ENCODE measurements around the gene ZNF564. TPM values are rescaled to one million over a fixed set of nuclear protein-coding genes. Genes with fewer than 3 reads are reported as not detected.

ZNF564 gene
- total and polyA plus RNA-seq, 10 of the 15 experiments (the other 5 are each of a cell fraction or from before 2014, with no cell fraction given): 1.5 to 8.9 (median 5.4) TPM

DNA sequence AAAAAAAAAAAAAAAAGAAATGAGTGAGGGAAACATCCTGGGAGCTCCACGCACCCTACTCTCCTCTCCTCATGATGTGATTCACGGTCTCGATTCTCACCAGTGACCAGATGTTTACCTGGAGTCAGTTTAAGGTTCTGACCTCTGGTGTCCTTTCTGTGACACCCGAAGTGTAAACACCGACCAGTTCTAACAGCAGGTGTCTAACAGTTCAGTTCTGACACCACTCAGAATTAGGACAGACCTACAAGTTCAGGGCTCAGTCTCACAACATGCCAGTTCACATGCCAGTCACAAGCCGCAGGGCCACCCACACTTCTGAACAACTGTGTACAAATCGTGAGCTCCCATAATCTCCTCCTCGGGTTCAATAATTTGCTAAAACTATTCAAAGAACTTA, 6.0 kb downstream of the ZNF564 start:
- CTCF ChIA-PET: no interaction called here
- H3K9me3 ChIP-seq (replicated peaks; ENCODE audit: control insufficient read depth, insufficient read depth, low read length): peaks cover 37% of the 10 kb centered on the region
- H3K27ac ChIP-seq (ENCODE audit: control insufficient read depth, insufficient read depth): no peak overlapping the region
- intact Hi-C loops (cut with micrococcal nuclease; ENCODE audit: unreplicated experiment): no loop called here
- H2AFZ ChIP-seq (ENCODE audit: control insufficient read depth, low read depth, low read length): no peak overlapping the region
- in situ Hi-C loops (cut with MboI): no loop called here
- H3K36me3 ChIP-seq (ENCODE audit: control insufficient read depth in 2 of 2, insufficient read depth in 2 of 2, low read length in 1 of 2): peaks cover 0 to 9% of the 10 kb centered on the region in 2 experiments; a peak in 1 of 4 replicates
- DNase-seq (ENCODE audit: low read depth, low spot score): no peak
- no peak for TF ChIP-seq TCF3 (IDR thresholded peaks at IDR 0.05; ENCODE audit: borderline replicate concordance, insufficient read depth, low read depth, low read length)
- TF ChIP-seq, protein P1, sequence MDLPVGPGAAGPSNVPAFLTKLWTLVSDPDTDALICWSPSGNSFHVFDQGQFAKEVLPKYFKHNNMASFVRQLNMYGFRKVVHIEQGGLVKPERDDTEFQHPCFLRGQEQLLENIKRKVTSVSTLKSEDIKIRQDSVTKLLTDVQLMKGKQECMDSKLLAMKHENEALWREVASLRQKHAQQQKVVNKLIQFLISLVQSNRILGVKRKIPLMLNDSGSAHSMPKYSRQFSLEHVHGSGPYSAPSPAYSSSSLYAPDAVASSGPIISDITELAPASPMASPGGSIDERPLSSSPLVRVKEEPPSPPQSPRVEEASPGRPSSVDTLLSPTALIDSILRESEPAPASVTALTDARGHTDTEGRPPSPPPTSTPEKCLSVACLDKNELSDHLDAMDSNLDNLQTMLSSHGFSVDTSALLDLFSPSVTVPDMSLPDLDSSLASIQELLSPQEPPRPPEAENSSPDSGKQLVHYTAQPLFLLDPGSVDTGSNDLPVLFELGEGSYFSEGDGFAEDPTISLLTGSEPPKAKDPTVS (IDR thresholded peaks at IDR 0.05; ENCODE audit: low read depth, low read length): no peak
- H3K9ac ChIP-seq (ENCODE audit: control insufficient read depth, insufficient read depth, low read length): no peak overlapping the region
- 94% methylated on average over 8 of the region's 8 CpGs for WGBS (ENCODE audit: insufficient coverage, insufficient replicate concordance, low lambda C conversion rate, missing lambda C conversion rate)
- H3K27me3 ChIP-seq (replicated peaks in 1 of 2; ENCODE audit: control insufficient read depth in 2 of 2, insufficient read depth in 2 of 2, low read length in 1 of 2): no peaks in the 10 kb centered on the region
- SMC1A ChIA-PET (ENCODE audit: uncharacterized antibody, unreplicated experiment): no interaction called here
- no peaks in the 10 kb centered on the region for H4K20me1 ChIP-seq (ENCODE audit: control insufficient read depth, insufficient read depth)
- H3K4me1 ChIP-seq (ENCODE audit: control insufficient read depth, insufficient read depth, low read length): no peaks in the 10 kb centered on the region
- RAD21 ChIA-PET (ENCODE audit: unreplicated experiment): interaction anchor here (0.7 kb wide), 1 partner anchor 560 kb away, joined by 3 read pairs; no protein-coding TSS in a partner anchor
- FAIRE-seq: no peak
- no peak overlapping the region for H3K4me2 ChIP-seq (ENCODE audit: control insufficient read depth, insufficient read depth)
- peaks cover 18% of the 10 kb centered on the region for H3K79me2 ChIP-seq (ENCODE audit: control insufficient read depth, insufficient read depth, low read length)
- no peak for ATAC-seq
- H3K4me3 ChIP-seq: no peak overlapping the region
- BruUV-seq (replicated peaks): no TSS peak
- POLR2A ChIA-PET: no interaction called here

- H4K20me1 ChIP-seq (ENCODE audit: control insufficient read depth, insufficient read depth): no peaks in the 10 kb centered on the region
- no peak overlapping the region for H3K9ac ChIP-seq (ENCODE audit: control insufficient read depth, insufficient read depth, low read length)
- BruUV-seq (replicated peaks): no TSS peak
- in situ Hi-C loops (cut with MboI): no loop called here
- intact Hi-C loops (cut with micrococcal nuclease; ENCODE audit: unreplicated experiment): no loop called here
- H3K4me3 ChIP-seq: no peak overlapping the region
- WGBS (ENCODE audit: insufficient coverage, insufficient replicate concordance, low lambda C conversion rate, missing lambda C conversion rate): 90% methylated on average over 5 of the region's 5 CpGs
- ATAC-seq (no peak), DNase-seq (ENCODE audit: low read depth, low spot score) (no peak), FAIRE-seq (no peak)
- peaks cover 12% of the 10 kb centered on the region for H3K79me2 ChIP-seq (ENCODE audit: control insufficient read depth, insufficient read depth, low read length)
- no peak overlapping the region for H3K27ac ChIP-seq (ENCODE audit: control insufficient read depth, insufficient read depth)
- SMC1A ChIA-PET (ENCODE audit: uncharacterized antibody, unreplicated experiment): no interaction called here
- POLR2A ChIA-PET: interaction anchor here (0.6 kb wide), 1 partner anchor 142 kb away, joined by 3 read pairs; no protein-coding TSS in a partner anchor
- RAD21 ChIA-PET (ENCODE audit: unreplicated experiment): no interaction called here
- H3K36me3 ChIP-seq (ENCODE audit: control insufficient read depth in 2 of 2, insufficient read depth in 2 of 2, low read length in 1 of 2): peaks cover 0 to 12% of the 10 kb centered on the region in 2 experiments; a peak in 2 of 4 replicates
- H3K9me3 ChIP-seq (replicated peaks; ENCODE audit: control insufficient read depth, insufficient read depth, low read length): peaks cover 37% of the 10 kb centered on the region
- H3K4me1 ChIP-seq (ENCODE audit: control insufficient read depth, insufficient read depth, low read length): no peaks in the 10 kb centered on the region
- H3K4me2 ChIP-seq (ENCODE audit: control insufficient read depth, insufficient read depth): no peak overlapping the region
- H3K27me3 ChIP-seq (replicated peaks in 1 of 2; ENCODE audit: control insufficient read depth in 2 of 2, insufficient read depth in 2 of 2, low read length in 1 of 2): no peaks in the 10 kb centered on the region
- CTCF ChIA-PET: no interaction called here
- no peak overlapping the region for H2AFZ ChIP-seq (ENCODE audit: control insufficient read depth, low read depth, low read length)
- TF ChIP-seq ZNF384 (IDR thresholded peaks at IDR 0.05; ENCODE audit: borderline replicate concordance, low read depth, low read length) (no peak), TBL1XR1 (IDR thresholded peaks at IDR 0.05; ENCODE audit: low read depth, low read length) (no peak), DPF2 (IDR thresholded peaks at IDR 0.05) (no peak), SUPT20H (IDR thresholded peaks at IDR 0.05; ENCODE audit: borderline replicate concordance, control insufficient read depth, low read depth, low read length) (no peak), NR2C2 (IDR thresholded peaks at IDR 0.05; ENCODE audit: borderline replicate concordance, control insufficient read depth, insufficient read length, low read depth) (no peak), PML (IDR thresholded peaks at IDR 0.05; ENCODE audit: low read length) (no peak), USF2 (IDR thresholded peaks at IDR 0.05; ENCODE audit: borderline replicate concordance, low read depth, low read length) (no peak)
- TF ChIP-seq, protein P2, sequence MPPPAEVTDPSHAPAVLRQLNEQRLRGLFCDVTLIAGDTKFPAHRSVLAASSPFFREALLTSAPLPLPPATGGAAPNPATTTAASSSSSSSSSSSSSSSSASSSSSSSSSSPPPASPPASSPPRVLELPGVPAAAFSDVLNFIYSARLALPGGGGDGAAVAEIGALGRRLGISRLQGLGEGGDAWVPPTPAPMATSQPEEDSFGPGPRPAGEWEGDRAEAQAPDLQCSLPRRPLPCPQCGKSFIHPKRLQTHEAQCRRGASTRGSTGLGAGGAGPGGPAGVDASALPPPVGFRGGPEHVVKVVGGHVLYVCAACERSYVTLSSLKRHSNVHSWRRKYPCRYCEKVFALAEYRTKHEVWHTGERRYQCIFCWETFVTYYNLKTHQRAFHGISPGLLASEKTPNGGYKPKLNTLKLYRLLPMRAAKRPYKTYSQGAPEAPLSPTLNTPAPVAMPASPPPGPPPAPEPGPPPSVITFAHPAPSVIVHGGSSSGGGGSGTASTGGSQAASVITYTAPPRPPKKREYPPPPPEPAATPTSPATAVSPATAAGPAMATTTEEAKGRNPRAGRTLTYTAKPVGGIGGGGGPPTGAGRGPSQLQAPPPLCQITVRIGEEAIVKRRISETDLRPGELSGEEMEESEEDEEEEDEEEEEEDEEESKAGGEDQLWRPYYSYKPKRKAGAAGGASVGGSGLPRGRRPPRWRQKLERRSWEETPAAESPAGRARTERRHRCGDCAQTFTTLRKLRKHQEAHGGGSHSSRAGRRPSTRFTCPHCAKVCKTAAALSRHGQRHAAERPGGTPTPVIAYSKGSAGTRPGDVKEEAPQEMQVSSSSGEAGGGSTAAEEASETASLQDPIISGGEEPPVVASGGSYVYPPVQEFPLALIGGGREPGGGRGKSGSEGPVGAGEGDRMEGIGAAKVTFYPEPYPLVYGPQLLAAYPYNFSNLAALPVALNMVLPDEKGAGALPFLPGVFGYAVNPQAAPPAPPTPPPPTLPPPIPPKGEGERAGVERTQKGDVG (CRISPR knock-in tag; IDR thresholded peaks at IDR 0.05): no peak
- TF ChIP-seq, protein P3, sequence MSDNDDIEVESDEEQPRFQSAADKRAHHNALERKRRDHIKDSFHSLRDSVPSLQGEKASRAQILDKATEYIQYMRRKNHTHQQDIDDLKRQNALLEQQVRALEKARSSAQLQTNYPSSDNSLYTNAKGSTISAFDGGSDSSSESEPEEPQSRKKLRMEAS (IDR thresholded peaks at IDR 0.05; ENCODE audit: low read depth, low read length): no peak
These were observed 6.8 kb downstream of the ZNF564 start for GRCh38 chr19:12544401-12544876.

Measured in GM12878 (cell line).